NOMO-1 treated with DMSO at 0.1 percent for 48 hours (cell line): ENCODE results near the gene DSCAML1.
A peak's percentile ranks its signal among the peaks of the same experiment; 100 is the strongest.

Experiments
- DNase-seq: peaks from one replicate; lab custom pipeline; 2025; ENCODE audit not compliant: unreplicated experiment; lab: John Stamatoyannopoulos, UW

Gene DSCAML1

DNA sequence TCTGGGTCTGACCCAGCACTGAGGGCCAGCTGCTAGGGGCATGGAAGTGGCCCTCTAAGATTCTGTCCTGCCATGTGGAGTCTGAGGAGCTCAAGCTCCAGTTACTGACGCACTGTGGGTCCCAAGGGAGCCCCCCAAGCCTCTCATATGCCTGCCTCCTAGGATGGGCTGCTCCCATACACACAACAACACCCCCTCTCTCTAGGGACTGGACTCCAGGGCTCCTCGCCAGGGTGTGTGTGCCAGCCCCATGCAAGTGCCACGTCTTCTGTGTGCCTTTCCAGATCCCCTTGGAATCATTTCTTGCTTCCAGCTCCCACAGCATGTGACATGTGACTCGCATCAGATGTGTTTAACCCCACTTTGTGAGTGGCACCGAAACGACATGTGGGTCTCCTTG is 234.9 kb downstream of the DSCAML1 start:
- no peak for DNase-seq

DNA sequence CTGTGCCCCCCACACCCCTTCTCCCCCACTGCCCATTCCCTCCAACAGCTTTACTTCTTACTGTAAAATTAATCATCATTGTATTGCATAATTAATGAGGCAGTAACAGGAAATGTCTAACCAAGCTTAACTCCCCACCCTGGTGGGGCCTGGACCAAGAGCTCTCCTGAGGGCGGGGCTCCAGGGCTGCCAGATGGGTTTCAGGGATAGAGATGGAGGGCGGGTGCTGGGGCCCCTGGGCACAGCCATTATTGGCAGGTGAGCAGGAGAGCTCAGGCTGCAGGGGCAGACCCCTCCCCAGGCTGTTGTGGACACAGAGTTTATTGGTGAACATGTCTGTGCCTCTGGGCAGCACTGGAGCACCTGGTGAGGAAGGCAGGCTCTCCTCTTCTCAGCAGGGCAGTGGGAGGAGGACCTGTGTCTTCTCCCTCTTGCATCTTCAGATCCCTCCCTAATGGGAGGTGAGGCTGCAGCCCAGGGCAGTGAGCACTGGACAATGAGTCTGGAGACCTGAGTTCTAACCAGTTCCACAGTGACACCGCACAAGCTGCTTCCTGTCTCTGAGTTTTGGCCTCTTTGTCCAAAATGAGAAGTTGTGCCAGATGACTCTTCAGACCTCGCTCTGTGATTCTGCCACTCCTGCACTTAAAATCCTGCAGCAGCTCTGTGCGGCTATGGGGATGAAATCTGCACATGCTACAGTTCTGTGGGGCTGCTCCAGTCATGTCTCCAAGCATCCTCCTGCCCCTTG is 236.1 kb downstream of the DSCAML1 start:
- DNase-seq = no peak

DNA sequence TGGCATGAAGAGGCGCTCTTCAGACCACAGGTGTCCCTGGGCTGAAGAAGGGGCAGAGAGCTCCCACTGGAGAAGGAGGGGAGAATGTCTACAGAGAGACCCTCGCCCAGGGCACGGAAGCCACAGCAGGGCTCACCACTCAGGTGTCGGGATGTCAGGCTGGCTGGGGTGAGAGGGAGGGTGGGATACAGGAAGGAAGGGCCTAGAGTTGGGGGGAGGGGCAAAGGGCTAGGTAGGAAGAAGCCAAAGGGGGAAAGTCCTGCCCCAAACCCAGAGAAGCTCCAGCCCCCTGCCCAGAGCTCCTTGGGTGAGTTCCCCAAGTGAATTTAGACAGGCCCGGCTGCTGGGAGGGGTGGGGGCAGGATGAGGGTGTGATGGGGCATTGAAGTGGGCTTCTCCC is 237.3 kb downstream of the DSCAML1 start:
- DNase-seq = no peak

DNA sequence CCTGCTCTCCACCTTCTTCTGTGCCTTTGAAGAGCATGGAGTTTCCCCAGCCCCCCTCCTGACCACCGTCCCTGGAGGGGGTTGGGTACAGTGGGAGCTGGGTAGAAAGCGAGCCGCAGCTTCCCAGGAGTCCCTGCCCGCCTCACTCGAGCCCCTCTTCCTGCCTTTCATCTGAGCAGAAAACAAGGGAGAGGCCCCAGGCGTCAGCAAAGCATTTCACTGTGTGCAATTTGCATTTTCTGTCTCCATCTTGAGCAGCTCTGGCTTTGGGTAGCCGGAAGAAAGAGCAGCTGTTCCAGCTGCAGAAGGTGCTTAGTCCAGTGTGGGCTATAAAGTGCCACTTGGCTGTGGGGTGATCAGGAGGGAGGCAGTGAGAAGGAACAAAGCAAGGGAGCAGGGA is 239.7 kb downstream of the DSCAML1 start:
- DNase-seq = no peak

DNA sequence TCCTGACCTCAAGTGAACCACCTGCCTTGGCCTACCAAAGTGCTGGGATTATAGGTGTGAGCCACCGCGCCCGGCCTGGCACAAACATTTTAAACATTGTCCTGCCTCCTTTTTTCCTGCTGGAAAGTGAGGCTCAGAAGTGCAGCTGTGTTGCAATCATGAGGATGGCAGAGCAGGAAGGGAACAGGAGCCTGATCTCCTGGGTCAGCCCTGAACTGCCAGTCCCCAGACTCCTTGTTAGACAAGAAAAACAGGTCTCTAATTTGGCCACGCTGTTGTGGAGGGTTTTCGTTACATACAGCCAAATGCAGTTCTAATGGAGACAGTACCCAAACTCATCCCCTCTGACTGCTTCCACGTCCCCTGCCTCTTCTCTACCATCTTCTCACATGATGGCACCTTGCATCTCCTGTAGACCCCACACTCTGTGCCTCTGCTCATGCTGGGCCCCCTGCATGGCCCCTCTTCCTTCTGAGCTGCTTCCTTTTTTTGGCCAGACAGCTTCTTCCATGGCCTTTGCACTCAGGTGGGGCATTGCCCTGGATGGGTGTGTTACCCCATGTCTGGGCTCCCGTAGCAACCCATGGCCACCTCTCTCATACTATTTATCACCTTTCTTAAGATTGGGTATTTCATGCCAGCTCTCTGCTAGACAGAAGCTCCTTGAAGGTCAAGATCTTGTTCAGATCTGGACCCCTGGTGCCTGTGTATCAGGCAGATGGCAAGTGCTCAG is 242.2 kb downstream of the DSCAML1 start:
- DNase-seq = no peak

DNA sequence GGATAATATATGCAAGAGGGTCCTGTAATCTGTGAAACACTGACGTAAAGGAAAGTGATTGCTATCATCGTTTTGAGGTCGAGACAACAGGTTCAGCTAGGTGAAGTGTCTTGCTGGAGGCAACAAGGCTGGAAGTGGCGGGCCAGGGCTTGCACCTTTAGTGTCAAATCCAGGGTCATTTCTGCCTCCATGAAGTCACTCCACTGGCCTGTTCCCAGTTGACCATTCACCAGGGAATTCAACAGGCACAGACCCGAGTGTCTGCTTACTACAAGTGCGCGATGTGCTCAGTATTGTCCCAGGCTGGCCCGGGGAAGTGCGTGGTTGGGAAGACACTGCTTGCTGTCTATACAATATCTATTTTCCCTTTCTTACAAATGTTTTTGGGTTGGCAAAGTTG is 244.4 kb downstream of the DSCAML1 start:
- DNase-seq = no peak

DNA sequence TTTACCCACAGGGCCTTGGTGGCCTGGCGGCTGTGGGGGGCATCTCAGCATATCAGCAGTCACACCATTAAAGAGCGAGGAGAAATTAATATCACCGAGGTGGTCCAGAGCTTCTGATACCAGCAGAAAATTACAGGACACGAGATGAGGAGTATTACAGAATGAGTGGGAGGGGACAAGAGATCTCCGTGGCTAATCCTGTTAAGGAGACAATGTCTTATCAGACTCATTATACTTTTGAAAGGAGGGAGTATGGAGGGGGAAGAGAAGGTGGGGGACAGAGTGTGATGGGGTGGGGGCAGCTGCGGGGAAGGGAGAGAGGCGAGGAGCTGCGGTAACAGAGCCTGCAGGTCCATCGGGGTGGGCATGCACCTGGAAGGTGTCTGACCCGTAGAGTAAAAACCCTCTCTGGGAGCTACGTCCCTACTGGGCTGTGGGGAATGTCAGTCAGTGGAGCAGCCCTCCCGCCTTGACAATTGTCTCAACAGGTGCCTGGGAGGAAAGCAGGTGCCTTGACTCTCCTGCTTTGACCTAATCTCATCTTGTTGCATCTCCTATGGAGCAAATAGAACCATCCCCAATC is 245.2 kb downstream of the DSCAML1 start:
- DNase-seq = no peak

DNA sequence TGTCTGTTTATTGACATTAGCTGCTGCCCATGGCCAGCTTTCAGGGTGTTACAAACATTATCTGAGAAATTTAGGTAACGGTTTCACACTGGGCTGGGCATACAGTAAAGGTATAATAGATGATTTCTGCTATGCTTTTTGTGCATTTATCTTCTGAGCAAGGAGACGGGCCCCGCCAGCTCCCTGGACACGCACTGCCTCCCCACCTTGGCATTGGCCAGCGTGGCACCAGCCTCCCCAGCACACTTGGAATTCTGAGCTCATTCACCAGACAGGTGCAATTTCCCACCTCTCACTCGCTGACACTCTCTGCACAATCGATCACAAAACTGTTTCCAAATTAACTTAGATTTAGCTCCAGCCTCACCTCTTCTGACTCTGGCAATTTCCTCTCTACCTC is 246.6 kb downstream of the DSCAML1 start:
- no peak for DNase-seq

DNA sequence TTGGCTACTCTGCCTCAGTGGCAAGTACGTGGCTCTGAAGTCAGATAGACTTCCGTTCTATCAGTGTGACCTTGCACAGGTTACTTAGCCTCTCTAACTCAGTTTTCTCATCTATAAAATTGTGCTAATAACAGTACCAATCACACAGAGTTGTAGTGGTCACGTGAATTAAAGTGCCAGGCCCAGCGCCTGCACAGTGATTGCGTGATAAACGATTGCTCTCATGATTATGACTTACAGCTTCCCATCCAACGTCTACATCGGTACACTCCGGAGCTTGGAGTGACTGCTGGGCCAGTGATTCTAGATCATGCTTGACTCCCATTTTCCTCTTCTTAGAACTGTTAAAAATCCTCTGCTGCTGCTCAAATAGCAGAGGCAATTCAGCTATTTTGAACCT is 247.6 kb downstream of the DSCAML1 start:
- no peak for DNase-seq

DNA sequence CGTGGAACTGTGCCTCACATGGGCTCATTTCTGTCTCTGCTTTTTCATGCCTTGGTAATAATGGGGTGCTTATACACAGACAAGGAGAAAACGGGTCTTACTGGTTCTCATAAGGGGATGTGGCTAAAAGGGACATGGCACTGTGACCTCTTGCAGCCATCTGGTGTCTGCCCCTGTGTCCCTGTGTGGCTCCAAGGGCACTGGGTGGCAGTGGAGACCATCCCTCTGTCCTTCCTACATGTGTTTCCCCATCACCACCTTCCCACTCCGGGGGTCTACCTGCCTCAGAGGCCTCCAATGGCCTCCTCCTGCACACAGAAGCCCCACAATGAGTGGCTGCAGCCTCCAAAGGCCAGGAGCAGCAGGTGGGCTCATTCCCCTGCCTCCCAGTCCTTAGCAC is 248.1 kb downstream of the DSCAML1 start:
- no peak for DNase-seq

DNA sequence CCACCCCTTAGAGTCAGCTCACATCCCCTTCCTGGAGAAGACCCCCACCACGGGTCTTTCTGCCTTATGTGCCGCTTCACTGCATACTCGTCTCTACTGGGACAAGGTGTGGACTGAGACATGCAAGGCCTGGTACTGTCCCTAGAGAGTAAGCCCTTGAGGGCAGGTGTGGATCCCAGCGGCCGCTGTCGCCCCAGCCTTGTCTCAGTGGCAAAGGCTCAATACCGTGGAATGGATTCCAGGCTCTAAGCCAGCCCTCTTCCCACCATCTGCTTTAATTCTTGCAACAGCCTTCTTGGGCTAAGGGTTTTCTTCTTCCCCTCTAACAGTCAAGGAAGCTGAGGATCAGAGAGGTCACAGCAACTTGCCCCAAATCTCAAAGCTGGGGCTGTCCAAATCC is 249.1 kb downstream of the DSCAML1 start:
- DNase-seq = no peak

DNA sequence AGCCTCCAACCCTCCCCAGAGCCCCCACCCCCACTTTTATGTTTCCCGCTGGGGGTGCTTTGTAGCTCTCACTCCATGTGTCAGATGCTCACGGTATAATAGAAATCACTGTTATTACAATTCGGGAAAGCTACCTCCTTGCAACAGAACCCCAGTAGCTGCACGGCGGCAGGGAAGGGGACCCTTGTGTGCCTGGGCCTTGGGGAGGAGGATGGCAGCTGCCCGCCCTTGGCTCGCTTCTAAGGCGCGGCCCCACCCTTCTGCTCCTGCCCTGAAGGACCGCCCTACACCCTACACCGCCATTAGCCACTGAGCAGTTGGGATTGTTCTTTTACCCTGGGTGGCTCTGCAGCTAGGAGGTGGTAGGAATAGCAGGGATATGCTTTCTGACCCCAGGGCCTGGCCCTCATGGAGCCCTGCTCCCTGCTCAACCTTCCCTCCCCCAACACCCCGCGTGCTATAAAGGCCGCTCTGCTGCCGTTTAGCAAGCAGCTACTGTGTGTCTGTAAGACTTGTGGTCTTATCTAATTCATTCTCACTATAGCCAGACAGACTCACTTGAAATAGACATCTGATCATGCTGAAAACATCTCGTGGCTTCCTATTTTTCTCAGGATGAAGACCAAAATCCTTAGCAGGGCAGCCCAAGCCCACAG is 249.7 kb downstream of the DSCAML1 start:
- no peak for DNase-seq

DNA sequence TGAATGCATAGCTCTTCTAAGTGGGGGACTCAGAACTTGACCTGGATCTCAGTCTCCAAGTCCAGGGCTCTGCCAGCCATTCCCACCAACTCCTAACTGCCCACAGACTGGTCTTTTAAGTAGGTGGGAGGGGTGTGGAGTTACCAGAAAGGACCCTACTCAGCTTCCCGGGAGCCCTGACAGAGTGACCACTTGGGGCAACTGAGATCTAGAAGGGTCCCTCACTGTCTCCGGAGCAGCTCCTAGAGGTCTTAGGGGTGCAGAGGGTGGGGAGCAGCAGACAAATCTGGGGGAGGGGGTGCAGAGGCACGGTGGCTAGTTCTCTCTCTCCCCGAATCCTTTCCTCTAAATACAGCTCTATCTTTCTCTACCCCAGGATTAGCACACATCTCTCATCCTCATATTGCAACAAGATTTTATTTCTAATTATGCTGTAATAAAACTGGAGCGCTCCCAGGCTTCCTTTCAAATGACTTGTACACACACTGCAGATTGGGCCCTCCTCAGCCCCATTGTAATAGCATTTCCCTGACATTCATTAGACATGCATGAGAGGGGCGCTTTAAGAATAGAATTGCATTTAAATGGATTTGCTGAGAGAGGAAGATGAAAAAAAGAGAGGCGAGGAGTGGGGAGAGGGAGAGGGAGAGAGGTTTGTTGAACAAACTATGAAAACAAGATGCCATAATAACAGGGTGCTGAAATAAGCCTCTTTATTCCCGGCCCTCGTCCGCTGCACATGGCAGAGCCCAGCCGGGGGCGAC is 250.4 kb downstream of the DSCAML1 start:
- no peak for DNase-seq

DNA sequence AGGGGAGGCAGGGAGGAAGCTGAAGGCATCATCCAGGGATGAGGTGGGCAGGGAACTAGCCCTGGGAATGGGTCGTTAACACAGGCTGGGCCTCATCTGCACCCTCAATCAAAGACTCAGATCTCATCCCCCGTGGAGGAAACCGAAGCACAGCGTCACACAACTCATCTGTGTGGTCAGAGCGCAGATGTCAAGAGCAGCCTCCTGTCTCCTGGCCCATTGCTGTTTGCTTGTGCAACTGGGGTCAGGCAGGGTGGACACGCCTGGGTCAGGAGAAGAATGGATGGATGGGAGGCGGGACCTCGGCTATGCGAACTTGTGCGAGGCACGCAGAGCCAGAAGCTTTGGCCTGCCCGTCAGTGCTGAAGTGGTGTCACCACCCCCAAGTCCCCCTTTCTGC is 251.3 kb downstream of the DSCAML1 start:
- no peak for DNase-seq

DNA sequence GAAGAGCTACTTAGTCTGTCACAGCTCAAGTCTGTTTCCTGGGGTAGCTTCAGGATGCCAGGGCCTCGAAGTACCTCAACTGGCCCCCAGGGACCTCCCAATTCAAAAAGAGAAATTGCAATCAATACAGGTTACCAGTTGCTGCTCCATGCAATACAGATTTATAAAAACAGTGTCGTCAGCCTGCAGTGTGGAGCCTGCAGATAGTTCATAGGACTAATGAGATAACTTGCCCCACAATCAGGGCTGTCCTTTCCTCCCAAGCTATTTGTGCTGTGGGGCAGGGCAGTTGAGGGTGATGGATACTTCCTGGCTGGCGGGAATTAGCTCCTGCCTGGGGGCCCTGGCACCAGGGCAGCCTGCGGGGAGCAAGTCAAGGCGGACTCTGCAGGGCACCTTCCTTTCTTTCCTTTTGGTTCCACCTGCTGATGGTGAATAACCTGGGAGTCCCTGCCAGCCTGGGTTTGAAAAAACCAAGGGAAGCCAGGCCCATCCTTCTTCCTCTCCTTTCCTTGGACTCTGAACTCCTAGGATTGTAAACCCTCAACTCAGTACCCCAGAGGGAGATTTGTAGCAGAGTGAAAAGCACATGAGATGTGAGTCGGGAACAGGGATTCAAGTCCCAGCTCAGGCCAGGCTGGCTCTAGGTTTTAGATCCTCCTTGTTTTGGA is 252.8 kb downstream of the DSCAML1 start:
- DNase-seq = no peak

DNA sequence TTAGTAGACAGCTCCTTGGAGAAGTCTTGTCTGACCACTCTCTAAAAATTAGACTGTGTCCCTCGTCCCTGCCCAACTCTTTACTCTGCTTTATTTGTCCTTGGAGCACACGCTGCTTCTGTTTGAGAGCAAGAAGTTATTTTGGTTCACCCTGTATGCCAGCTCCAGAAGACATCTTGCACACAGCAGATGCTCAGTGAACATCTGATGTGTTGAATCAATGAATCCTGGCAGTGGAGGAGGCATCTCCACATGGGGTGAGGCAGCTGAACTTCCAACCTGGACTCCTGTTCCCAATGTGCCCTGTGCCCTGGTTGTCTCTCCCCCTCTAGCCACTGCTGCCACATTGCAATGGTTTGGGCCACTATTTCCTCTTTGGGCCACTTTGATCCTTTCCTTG is 255.8 kb downstream of the DSCAML1 start:
- DNase-seq = no peak

DNA sequence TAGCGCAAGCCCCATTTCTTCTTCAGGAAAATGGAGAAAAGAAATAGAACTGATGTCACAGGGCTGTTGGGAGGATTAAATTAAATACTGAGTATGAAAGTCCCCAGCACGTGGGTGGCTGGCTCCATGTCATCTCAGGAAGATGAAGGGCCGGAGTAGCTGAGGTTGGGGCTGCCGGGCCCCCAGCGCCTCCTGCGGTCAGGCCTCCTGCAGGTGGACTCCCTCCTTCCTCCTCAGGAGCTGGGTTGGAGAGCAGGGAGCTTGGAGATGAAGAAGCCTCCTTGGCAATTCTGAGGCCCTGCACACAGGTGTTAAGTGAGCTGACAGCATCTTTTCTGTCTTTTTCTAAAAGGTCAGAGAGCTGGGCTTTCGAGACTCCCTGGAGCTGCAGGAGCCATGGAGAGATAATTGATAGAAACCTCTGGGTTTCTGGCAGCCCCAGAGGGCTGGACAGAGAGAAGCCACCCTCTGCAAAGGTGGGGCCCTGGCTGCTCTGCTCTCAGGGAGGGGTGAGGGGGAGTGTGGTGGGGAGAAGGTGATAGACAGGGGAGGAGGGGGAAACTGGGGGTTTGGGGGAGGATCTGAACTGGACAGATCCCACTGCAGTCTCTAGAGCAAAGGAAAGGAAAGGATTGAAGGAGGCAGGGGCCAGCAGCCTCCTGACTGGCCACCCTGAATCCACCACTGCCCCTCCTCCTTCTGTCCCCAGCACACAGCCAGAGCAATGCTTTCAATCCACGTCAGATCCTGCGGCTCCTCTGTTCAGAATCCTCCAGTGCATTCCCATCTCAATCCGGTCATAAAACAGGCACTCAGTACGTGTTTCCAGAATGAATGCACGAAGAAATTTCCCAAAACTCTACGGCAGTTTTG is 258.5 kb downstream of the DSCAML1 start:
- no peak for DNase-seq

DNA sequence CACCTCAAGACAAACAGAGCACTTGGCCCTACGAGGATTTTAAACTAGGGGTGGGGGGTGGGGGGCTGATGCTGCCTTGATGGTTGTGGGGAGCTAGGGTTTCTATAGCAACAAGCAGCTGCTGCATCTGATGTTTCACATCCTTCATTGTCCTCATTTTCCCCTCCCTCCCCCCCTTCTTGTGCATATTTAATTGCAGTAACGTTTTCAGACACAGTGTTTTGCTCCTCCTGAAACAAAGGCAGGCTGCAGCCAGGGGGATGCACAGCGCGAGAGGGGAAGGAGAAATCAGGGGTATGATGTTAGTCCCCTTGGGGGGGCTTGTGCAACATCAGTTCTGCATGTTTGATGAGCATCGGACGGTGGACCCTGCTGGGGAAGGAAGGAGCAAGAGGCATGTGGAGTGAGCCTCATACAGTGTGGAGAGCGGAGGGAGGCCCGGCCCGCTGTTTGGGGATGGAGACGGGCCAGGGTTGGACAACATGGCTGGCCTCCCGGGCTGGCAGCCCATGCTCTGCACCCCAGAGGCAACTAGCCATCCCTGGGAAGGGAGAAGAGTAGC is 261.1 kb downstream of the DSCAML1 start:
- no peak for DNase-seq

DNA sequence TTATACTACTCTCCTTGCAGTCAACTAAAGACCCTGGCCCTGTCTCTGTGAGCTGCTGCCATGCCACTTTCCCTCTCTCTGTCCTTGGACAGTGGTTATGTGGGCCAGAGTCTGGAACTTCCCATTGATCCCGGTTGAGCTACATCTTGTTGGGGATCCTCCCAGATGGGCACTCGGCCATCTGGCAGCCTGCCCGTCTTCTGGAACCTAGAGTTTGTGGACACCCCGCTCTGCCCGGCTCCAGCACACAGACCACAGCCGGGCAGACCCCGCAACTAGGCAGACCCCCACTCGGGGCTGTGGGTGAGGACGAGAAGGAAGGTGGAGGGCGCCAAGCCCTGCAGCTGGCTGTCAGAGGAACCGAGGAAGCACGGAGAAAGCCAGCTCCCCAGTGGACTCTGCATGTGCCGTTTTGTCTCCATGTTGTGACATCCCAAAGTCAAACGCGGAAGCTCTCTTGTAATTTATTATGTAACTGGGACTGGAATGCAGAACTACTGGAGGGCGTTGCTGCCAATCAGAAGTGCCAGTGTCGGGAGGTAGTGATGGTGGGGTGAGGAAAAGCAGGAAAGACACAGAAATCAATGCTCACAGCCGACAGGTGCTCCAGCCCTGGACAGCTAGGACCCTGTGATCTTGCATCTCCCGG is 261.7 kb downstream of the DSCAML1 start:
- peak; percentile 54 for DNase-seq
